GM23248 (cell line): ENCODE measurements around the gene ZFAND3.

Source experiments
- EZH2 ChIP-seq: fragments of 200-600 bp; sonication (generic); IDR thresholded peaks from 2 replicates; pipeline ENCODE4 v1.6.1; 2018; ENCODE audit warnings: antibody characterized with exemption, mild to moderate bottlenecking; ENCODE audit not compliant: insufficient read depth, poor library complexity, severe bottlenecking
- EZH2phosphoT487 ChIP-seq: fragments of 200-600 bp; sonication (generic); IDR thresholded peaks from 2 replicates; pipeline ENCODE4 v1.6.1; 2018; ENCODE audit warnings: antibody characterized with exemption, moderate library complexity, mild to moderate bottlenecking, low read depth; ENCODE audit not compliant: insufficient read depth

DNA sequence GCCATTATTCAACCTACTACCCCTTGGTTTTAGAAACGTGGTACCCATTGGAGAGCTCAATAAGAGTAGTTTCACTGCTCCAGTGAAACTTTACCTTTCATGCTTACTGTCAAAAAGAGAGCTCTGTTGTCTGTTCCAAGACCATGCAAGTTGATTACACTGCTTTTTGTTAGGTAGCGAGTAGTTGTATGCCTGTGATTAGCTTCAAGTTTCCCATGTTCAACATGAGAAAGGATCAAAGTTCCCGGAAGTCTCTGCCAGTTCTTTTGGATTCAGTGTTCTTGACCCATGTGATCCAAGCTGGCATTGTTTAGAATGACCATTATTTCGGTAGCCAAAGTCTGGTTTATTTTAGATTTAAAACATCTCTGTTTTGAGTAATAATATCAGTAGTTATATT, 107.1 kb downstream of the ZFAND3 start:
- TF ChIP-seq EZH2phosphoT487 (no peak), EZH2 (no peak)
